Activated naive CD8-positive, alpha-beta T cell treated with anti-CD3 and anti-CD28 coated beads for 36 hours (primary cell): ENCODE measurements around the gene USP27X. TPM values are rescaled to one million over a fixed set of nuclear protein-coding genes. Genes with fewer than 3 reads are reported as not detected.

Experiments
- DNase-seq: peaks from one replicate; pipeline ENCODE4 v3.0.0; 2021
- H3K27ac Mint-ChIP-seq: one replicate; pipeline ENCODE4 v1.8.0; 2022; ENCODE audit warnings: mild to moderate bottlenecking, moderate library complexity, mixed read lengths
- H3K27me3 Mint-ChIP-seq: one replicate; pipeline ENCODE4 v1.8.0; 2022; ENCODE audit warnings: mild to moderate bottlenecking, mixed read lengths
- H3K36me3 Mint-ChIP-seq: one replicate; pipeline ENCODE4 v1.8.0; 2021; ENCODE audit warnings: mild to moderate bottlenecking, mixed read lengths
- H3K4me1 Mint-ChIP-seq: one replicate; pipeline ENCODE4 v1.8.0; 2021; ENCODE audit warnings: mixed read lengths
- H3K4me3 Mint-ChIP-seq: one replicate; pipeline ENCODE4 v1.8.0; 2022; ENCODE audit warnings: mild to moderate bottlenecking, moderate library complexity, mixed read lengths
- H3K9me3 Mint-ChIP-seq: one replicate; pipeline ENCODE4 v1.8.0; 2022; ENCODE audit warnings: mixed read lengths
- total RNA-seq, 2 experiments: library from RNA; stranded (reverse); gene quantifications; one replicate each; pipeline ENCODE4 v1.2.3, GENCODE V29; 2021

The USP27X gene
- 1 to 10 TPM; 1.7 to 1.8 TPM for total RNA-seq

DNA sequence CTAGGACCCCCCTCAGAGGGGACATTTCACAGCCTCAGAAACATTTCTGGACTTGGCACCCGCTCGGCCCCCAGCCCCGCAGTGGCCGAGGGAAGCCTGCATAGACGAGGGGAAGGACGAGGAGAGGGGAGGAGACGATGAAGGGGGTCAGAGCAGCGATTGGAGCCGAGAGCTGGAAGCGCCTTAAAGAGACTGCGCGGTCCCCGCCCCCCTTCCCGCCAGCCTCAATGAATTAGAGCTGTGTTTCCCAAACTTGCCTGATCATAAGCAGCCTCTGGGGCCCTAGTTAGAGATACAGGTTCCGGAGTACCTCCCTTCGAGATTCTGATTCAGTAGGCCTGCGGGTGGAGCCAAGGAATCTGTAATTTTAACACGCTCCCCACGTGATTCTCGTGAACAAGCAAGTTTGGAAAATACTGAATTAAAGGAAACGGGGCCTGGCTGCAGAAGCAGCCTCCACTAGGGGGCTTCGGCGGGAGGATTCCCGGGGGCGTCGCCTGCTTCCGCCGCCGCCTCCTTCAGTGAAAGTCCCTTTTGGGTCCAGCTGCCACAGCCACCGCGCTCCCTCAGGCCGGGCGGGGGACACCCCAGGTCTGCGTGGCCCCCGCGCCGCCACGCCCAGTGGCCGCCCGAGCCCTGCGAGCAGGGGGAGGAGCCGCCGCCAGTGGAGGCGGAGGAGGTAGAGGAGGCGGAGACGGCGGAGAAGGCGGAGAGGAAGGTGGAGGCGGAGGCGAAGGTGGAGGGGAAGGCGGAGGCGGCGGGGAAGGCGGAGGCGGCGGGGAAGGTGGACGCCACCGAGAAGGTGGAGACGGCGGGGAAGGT, at the start of gene USP27X:
Gene USP27X (plus strand): TSS at position 651 of the 822 bp plus-strand sequence. CDS start 824 bp downstream, outside the sequence.
- no peaks in the 10 kb centered on the region for H3K36me3 Mint-ChIP-seq
- H3K27me3 Mint-ChIP-seq, result no peaks in the 10 kb centered on the region
- peak within 1 kb of the TSS; percentile 71 for H3K4me3 Mint-ChIP-seq
- peaks cover 16% of the 10 kb centered on the region for H3K4me1 Mint-ChIP-seq
- peak within 1 kb of the TSS; percentile 67 for H3K27ac Mint-ChIP-seq
- DNase-seq, result peak; percentile 76
- no peaks in the 10 kb centered on the region for H3K9me3 Mint-ChIP-seq

DNA sequence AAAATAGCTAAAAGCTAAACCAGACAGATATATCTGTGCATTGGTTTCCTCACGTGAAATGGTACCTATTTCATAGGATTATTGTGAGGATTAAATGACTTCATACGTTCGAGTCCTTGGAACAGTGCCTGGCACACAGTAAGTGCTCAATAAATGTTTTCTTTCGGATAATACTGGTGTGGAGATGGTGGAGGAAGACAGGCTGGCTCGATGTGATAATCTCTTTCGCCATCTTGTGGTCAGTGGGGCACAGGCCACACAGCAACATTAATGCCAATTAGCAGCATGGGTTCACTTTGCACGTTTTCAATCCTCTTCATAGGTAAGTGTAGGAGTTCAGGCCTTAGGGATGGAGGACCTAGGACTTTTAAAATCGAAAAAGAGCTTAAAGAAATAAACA, 40.9 kb upstream of the USP27X start:
- H3K36me3 Mint-ChIP-seq, result no peaks in the 10 kb centered on the region
- no peak overlapping the region for H3K4me3 Mint-ChIP-seq
- H3K9me3 Mint-ChIP-seq, result no peaks in the 10 kb centered on the region
- H3K4me1 Mint-ChIP-seq, result no peaks in the 10 kb centered on the region
- no peak for DNase-seq
- H3K27ac Mint-ChIP-seq, result no peak overlapping the region
- no peaks in the 10 kb centered on the region for H3K27me3 Mint-ChIP-seq

DNA sequence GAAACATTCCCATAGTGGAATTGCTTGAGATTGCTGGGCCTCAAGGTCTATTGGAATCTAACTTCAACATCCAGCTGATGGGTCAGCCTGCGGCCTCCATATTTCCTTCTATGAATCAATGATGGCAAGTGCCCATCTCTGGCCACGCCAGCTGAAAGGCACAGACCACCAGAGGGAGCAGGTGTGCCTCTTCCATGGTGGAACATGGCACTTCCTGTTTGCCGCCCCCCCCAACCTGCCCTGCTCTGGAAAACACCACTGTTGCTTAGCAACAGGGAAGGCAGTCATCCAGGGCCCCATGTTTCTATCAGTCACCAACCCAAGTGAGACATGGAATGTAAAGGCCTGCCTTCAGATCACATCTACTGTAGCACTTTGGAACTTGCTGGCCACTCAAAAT, 38.6 kb upstream of the USP27X start:
- peak; percentile 61 for DNase-seq
- H3K36me3 Mint-ChIP-seq, result no peaks in the 10 kb centered on the region
- no peaks in the 10 kb centered on the region for H3K9me3 Mint-ChIP-seq
- H3K4me3 Mint-ChIP-seq, result no peak overlapping the region
- no peak overlapping the region for H3K27ac Mint-ChIP-seq
- H3K4me1 Mint-ChIP-seq, result no peaks in the 10 kb centered on the region
- no peaks in the 10 kb centered on the region for H3K27me3 Mint-ChIP-seq

DNA sequence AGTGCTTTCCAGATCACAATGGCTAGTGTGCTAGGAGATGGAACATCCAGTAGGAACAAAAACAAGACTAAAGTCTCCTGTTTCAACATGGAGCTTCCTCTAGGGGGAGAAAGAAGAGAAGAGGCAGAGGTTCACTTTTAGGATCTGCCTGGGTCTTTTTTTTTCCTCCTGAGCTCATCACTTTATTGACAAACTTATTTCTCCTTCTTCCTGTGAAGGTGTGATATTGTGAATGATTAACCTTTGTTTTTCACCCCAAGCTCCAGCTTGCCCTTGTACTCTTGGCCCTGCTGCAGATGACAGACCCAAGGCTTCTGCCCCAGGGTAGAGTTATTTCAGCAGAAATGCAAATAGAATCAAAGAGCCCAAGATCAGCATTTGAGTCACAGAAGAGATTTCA, 36.7 kb upstream of the USP27X start:
- Mint-ChIP-seq H3K27ac (no peak overlapping the region), H3K4me1 (no peaks in the 10 kb centered on the region), H3K4me3 (no peak overlapping the region), H3K9me3 (no peaks in the 10 kb centered on the region), H3K27me3 (no peaks in the 10 kb centered on the region), H3K36me3 (no peaks in the 10 kb centered on the region)
- no peak for DNase-seq

GRCh38 chrX:49844611-49845010, 34.7 kb upstream of the USP27X start:
- H3K9me3 Mint-ChIP-seq, result peaks cover 2% of the 10 kb centered on the region
- H3K4me3 Mint-ChIP-seq, result no peak overlapping the region
- H3K4me1 Mint-ChIP-seq, result no peaks in the 10 kb centered on the region
- no peak overlapping the region for H3K27ac Mint-ChIP-seq
- no peak for DNase-seq
- H3K36me3 Mint-ChIP-seq, result no peaks in the 10 kb centered on the region
- no peaks in the 10 kb centered on the region for H3K27me3 Mint-ChIP-seq

DNA sequence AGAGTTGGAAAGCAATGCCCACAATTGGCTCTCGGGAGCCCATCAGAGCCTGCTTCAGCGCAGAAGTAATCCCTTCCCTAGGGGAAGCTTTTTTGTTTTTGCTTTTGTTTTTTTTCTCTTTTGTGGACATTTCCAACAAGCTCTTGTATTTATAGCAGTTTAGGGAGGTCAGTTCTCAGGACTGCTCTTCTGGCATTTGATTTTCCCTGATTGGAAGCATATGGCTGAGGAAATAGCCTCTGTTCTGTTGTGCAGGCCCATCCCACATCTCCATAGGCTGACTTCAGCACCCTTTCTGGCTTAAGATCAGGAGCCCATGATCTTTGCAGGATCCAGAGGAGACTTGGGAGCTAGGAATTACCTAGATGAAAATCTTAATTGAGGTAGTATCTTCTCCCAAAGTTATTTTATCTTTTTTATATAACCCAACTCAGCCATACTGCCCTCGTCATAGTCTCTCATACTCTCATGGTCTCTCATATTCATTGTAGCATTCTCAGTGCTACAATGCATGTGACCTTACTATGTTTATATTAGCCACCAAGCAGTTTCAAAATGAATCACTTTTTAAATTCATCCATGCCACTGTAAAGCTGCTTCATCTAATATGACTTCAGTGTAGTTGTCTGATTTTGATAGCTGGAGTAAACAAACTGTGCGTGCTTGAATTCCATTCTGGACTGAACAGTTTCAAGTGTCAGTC, 33.4 kb upstream of the USP27X start:
- no peaks in the 10 kb centered on the region for H3K27me3 Mint-ChIP-seq
- no peak for DNase-seq
- no peak overlapping the region for H3K27ac Mint-ChIP-seq
- H3K9me3 Mint-ChIP-seq, result peaks cover 2% of the 10 kb centered on the region
- no peaks in the 10 kb centered on the region for H3K4me1 Mint-ChIP-seq
- H3K4me3 Mint-ChIP-seq, result no peak overlapping the region
- no peaks in the 10 kb centered on the region for H3K36me3 Mint-ChIP-seq

DNA sequence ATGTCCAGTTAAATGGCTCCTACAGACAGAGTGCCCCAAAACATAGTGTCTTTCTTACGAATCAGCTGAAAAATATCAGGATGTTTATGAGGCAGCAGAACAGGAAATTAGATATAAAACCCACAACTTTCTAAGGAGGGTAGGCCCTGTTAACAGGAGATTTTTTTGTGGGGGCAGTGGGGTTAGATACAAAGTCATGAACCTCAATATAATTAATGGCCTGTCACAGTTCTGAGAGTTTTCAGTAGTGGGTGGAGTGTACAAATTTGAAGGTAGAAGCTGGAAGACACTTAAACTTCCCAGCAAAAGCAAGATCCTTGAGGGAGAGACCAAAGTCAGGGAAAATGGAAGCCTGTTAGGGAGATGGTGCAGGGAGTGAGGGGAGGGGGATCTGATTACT, 32.8 kb upstream of the USP27X start:
- H3K27me3 Mint-ChIP-seq, result no peaks in the 10 kb centered on the region
- no peak for DNase-seq
- H3K27ac Mint-ChIP-seq, result no peak overlapping the region
- H3K36me3 Mint-ChIP-seq, result no peaks in the 10 kb centered on the region
- H3K4me1 Mint-ChIP-seq, result no peaks in the 10 kb centered on the region
- peaks cover 2% of the 10 kb centered on the region for H3K9me3 Mint-ChIP-seq
- H3K4me3 Mint-ChIP-seq, result no peak overlapping the region

DNA sequence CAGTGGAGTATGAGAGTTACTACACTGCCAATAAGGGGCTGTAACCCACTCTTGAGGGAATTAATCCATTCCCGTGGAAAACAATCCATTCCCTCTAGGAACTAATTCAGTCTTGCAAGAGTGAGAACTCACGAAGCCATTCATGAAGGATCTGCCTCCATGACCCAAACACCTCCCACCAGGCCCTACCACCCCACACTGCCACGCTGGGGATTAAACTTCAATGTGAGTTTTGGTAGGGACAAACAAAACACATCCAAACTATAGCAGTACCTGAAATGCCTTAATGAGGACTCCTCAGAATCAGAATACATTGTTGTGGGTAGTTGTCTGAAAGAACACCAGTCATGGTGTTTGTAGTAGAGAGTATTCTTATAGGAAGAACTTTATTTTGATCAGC, 31.0 kb upstream of the USP27X start:
- Mint-ChIP-seq H3K9me3 (peaks cover 2% of the 10 kb centered on the region), H3K4me1 (no peaks in the 10 kb centered on the region), H3K4me3 (no peak overlapping the region), H3K27me3 (no peaks in the 10 kb centered on the region), H3K36me3 (no peaks in the 10 kb centered on the region), H3K27ac (no peak overlapping the region)
- DNase-seq, result no peak

DNA sequence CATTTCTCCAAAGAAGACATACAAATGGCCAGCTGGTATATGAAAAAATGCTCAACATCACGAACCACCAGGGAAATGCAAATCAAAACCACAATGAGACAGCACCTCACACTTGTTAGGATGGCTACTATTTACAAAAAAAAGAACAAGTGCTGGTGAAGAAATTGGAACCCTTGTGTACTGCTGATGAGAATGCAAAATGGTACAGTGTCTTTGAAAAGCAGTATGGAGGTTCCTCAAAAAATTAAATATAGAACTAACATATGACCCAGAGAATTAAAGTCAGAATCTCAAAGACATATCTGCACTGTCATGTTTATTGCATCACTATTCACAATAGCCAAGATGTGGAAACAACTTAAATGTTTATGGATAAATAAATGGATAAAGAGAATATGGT, 29.3 kb upstream of the USP27X start:
- no peak for DNase-seq
- H3K27ac Mint-ChIP-seq, result no peak overlapping the region
- H3K4me3 Mint-ChIP-seq, result no peak overlapping the region
- H3K27me3 Mint-ChIP-seq, result no peaks in the 10 kb centered on the region
- peaks cover 2% of the 10 kb centered on the region for H3K9me3 Mint-ChIP-seq
- H3K4me1 Mint-ChIP-seq, result no peaks in the 10 kb centered on the region
- no peaks in the 10 kb centered on the region for H3K36me3 Mint-ChIP-seq

- H3K27me3 Mint-ChIP-seq, result no peaks in the 10 kb centered on the region
- no peak for DNase-seq
- no peaks in the 10 kb centered on the region for H3K4me1 Mint-ChIP-seq
- no peak overlapping the region for H3K4me3 Mint-ChIP-seq
- no peaks in the 10 kb centered on the region for H3K9me3 Mint-ChIP-seq
- H3K27ac Mint-ChIP-seq, result no peak overlapping the region
- H3K36me3 Mint-ChIP-seq, result no peaks in the 10 kb centered on the region
Measured at GRCh38 chrX:49853661-49854060, 25.6 kb upstream of the USP27X start.

GRCh38 chrX:49856819-49857218, 22.5 kb upstream of the USP27X start:
- Mint-ChIP-seq H3K4me3 (no peak overlapping the region), H3K36me3 (no peaks in the 10 kb centered on the region), H3K4me1 (no peaks in the 10 kb centered on the region), H3K27ac (no peak overlapping the region), H3K27me3 (peaks cover 3% of the 10 kb centered on the region), H3K9me3 (no peaks in the 10 kb centered on the region)
- no peak for DNase-seq

GRCh38 chrX:49858341-49858740, 20.9 kb upstream of the USP27X start:
- H3K9me3 Mint-ChIP-seq, result no peaks in the 10 kb centered on the region
- DNase-seq, result no peak
- H3K27me3 Mint-ChIP-seq, result peaks cover 3% of the 10 kb centered on the region
- no peak overlapping the region for H3K27ac Mint-ChIP-seq
- H3K36me3 Mint-ChIP-seq, result no peaks in the 10 kb centered on the region
- H3K4me3 Mint-ChIP-seq, result no peak overlapping the region
- H3K4me1 Mint-ChIP-seq, result no peaks in the 10 kb centered on the region

GRCh38 chrX:49859491-49859890, 19.8 kb upstream of the USP27X start:
- Mint-ChIP-seq H3K27me3 (peaks cover 3% of the 10 kb centered on the region), H3K9me3 (no peaks in the 10 kb centered on the region), H3K27ac (no peak overlapping the region), H3K4me1 (no peaks in the 10 kb centered on the region), H3K4me3 (no peak overlapping the region), H3K36me3 (no peaks in the 10 kb centered on the region)
- no peak for DNase-seq

DNA sequence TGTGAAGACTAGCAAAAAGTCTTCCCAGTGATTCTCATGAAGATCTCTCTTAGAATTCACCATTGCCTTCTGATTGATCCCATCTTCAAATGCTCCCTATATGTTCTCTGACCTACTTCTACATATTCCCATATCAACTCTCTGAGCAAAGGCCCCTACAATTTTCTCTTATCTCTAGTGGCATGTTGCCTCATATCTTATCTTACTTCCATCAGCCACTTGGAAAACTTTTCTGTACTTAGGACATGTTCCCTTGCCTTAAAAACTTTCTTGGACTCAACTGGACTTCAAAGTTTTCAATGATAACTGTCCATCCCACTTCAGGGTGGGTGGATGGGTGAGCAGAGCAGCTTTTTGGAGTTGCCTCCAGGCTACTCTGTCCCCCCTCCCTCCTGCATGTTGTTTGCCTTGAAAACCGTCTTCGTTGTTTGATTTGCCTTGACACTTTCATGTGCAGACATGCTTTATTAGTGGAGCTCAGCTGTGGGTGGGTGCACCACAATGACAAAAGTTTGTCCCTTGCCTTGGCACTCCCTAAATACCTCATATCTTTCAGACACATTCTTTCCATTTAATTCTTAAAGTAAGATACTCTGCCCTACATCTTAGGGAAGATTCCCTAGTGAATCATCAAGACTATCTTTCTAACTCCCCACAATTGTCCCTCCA, 18.3 kb upstream of the USP27X start:
- Mint-ChIP-seq H3K27ac (no peak overlapping the region), H3K9me3 (no peaks in the 10 kb centered on the region)

GRCh38 chrX:49862093-49862492, 17.2 kb upstream of the USP27X start:
- DNase-seq, result no peak
- H3K4me1 Mint-ChIP-seq, result no peaks in the 10 kb centered on the region
- peaks cover 3% of the 10 kb centered on the region for H3K27me3 Mint-ChIP-seq
- no peak overlapping the region for H3K27ac Mint-ChIP-seq
- no peaks in the 10 kb centered on the region for H3K9me3 Mint-ChIP-seq
- H3K4me3 Mint-ChIP-seq, result no peak overlapping the region
- no peaks in the 10 kb centered on the region for H3K36me3 Mint-ChIP-seq

More for the DNA sequence above, 18.3 kb upstream of the USP27X start:
- Mint-ChIP-seq H3K36me3 (no peaks in the 10 kb centered on the region), H3K4me1 (no peaks in the 10 kb centered on the region), H3K4me3 (no peak overlapping the region), H3K27me3 (peaks cover 3% of the 10 kb centered on the region)
- DNase-seq, result no peak
